H9 (cell line): ENCODE results near the gene APRT. TPM values are rescaled to one million over a fixed set of nuclear protein-coding genes. Genes with fewer than 3 reads are reported as not detected.

Experiments used
- DNase-seq: peaks from one replicate; pipeline ENCODE4 v3.0.0-alpha.2; 2017
- H2AFZ ChIP-seq: one replicate; pipeline ENCODE4 v1.6.1; 2013; ENCODE audit warnings: mild to moderate bottlenecking, low read length, control low read depth, moderate library complexity
- H2AK5ac ChIP-seq: 2 replicates; pipeline ENCODE4 v1.6.1; 2013; ENCODE audit warnings: low read length, control low read depth, mixed read lengths; ENCODE audit not compliant: insufficient read length
- H2BK120ac ChIP-seq: one replicate; pipeline ENCODE4 v1.6.1; 2013; ENCODE audit warnings: low read depth, mild to moderate bottlenecking, low read length, control low read depth, inconsistent platforms; ENCODE audit not compliant: poor library complexity, severe bottlenecking
- H2BK12ac ChIP-seq: 2 replicates; pipeline ENCODE4 v1.6.1; 2013; ENCODE audit warnings: low read length, control low read depth, mixed read lengths, low read depth; ENCODE audit not compliant: insufficient read length
- H2BK15ac ChIP-seq: 2 replicates; pipeline ENCODE4 v1.6.1; 2013; ENCODE audit warnings: low read depth, low read length, control low read depth
- H2BK20ac ChIP-seq: one replicate; pipeline ENCODE4 v1.6.1; 2013; ENCODE audit warnings: low read depth, mild to moderate bottlenecking, low read length, control low read depth, inconsistent platforms; ENCODE audit not compliant: poor library complexity, severe bottlenecking
- H2BK5ac ChIP-seq: 2 replicates; pipeline ENCODE4 v1.6.1; 2013; ENCODE audit warnings: low read length, control low read depth, mixed read lengths; ENCODE audit not compliant: insufficient read length
- H3K14ac ChIP-seq: 2 replicates; pipeline ENCODE4 v1.6.1; 2013; ENCODE audit warnings: low read length, control low read depth; ENCODE audit not compliant: insufficient read depth
- H3K18ac ChIP-seq: 2 replicates; pipeline ENCODE4 v1.6.1; 2013; ENCODE audit warnings: low read depth, mild to moderate bottlenecking, mixed read lengths, low read length, control low read depth; ENCODE audit not compliant: insufficient read length
- H3K23ac ChIP-seq: 2 replicates; pipeline ENCODE4 v1.6.1; 2013; ENCODE audit warnings: low read length, control low read depth, mixed read lengths, low read depth; ENCODE audit not compliant: insufficient read length
- H3K23me2 ChIP-seq: 2 replicates; pipeline ENCODE4 v1.6.1; 2013; ENCODE audit warnings: low read depth, mild to moderate bottlenecking, mixed read lengths, low read length, control low read depth; ENCODE audit not compliant: insufficient read length, poor library complexity, severe bottlenecking
- H3K27ac ChIP-seq: 2 replicates; pipeline ENCODE4 v1.5.1; 2013; ENCODE audit warnings: low read length, control low read depth, mixed read lengths, low read depth; ENCODE audit not compliant: insufficient read length
- H3K27me3 ChIP-seq: 2 replicates; pipeline ENCODE4 v1.6.1; 2013; ENCODE audit warnings: low read length, control low read depth, inconsistent platforms; ENCODE audit not compliant: insufficient read depth
- H3K4ac ChIP-seq: 2 replicates; pipeline ENCODE4 v1.6.1; 2013; ENCODE audit warnings: low read depth, mild to moderate bottlenecking, control low read depth, inconsistent platforms, low read length, moderate library complexity
- H3K4me1 ChIP-seq: 2 replicates; pipeline ENCODE4 v1.6.1; 2013; ENCODE audit warnings: low read length, control low read depth, inconsistent platforms; ENCODE audit not compliant: insufficient read depth
- H3K4me2 ChIP-seq: 2 replicates; pipeline ENCODE4 v1.6.1; 2013; ENCODE audit warnings: low read length, control low read depth, mixed read lengths; ENCODE audit not compliant: insufficient read length, insufficient read depth
- H3K56ac ChIP-seq: 2 replicates; pipeline ENCODE4 v1.6.1; 2013; ENCODE audit warnings: low read depth, mild to moderate bottlenecking, mixed read lengths, low read length, control low read depth; ENCODE audit not compliant: insufficient read length
- H3K79me1 ChIP-seq: 2 replicates; pipeline ENCODE4 v1.6.1; 2013; ENCODE audit warnings: low read depth, mild to moderate bottlenecking, moderate library complexity, low read length, control low read depth, inconsistent platforms; ENCODE audit not compliant: insufficient read depth, poor library complexity, severe bottlenecking
- H3K79me2 ChIP-seq: 2 replicates; pipeline ENCODE4 v1.6.1; 2013; ENCODE audit warnings: low read length, control low read depth, inconsistent platforms; ENCODE audit not compliant: insufficient read depth
- H3K9ac ChIP-seq: 2 replicates; pipeline ENCODE4 v1.6.1; 2013; ENCODE audit warnings: low read length, control low read depth, mixed read lengths; ENCODE audit not compliant: insufficient read length; ENCODE audit errors: extremely low read depth
- H3K9me3 ChIP-seq: one replicate; pipeline ENCODE4 v1.6.1; 2013; ENCODE audit warnings: low read depth, low read length, inconsistent platforms; ENCODE audit not compliant: control insufficient read depth
- H3T11ph ChIP-seq: one replicate; pipeline ENCODE4 v1.6.1; 2013; ENCODE audit warnings: mild to moderate bottlenecking, low read length, control low read depth, inconsistent platforms
- H4K20me1 ChIP-seq: one replicate; pipeline ENCODE4 v1.6.1; 2013; ENCODE audit not compliant: control insufficient read depth, insufficient read length, insufficient read depth
- H4K5ac ChIP-seq: 2 replicates; pipeline ENCODE4 v1.6.1; 2013; ENCODE audit warnings: low read depth, mild to moderate bottlenecking, mixed read lengths, low read length, control low read depth; ENCODE audit not compliant: insufficient read length
- H4K8ac ChIP-seq: replicated peaks from 2 replicates; pipeline ENCODE4 v1.6.1; 2013; ENCODE audit warnings: low read length, control low read depth, mixed read lengths, low read depth; ENCODE audit not compliant: insufficient read length
- H4K91ac ChIP-seq: 2 replicates; pipeline ENCODE4 v1.6.1; 2013; ENCODE audit warnings: low read depth, mild to moderate bottlenecking, moderate library complexity, mixed read lengths, low read length, control low read depth; ENCODE audit not compliant: insufficient read length
- H3K27ac Mint-ChIP-seq, 3 experiments: 2 replicates in 2 of 3; 3 replicates in 1 of 3; pipeline ENCODE4 v1.8.0; 2020 to 2021; ENCODE audit warnings: mixed read lengths in 3 of 3, mild to moderate bottlenecking in 1 of 3, moderate library complexity in 1 of 3
- H3K27me3 Mint-ChIP-seq: 2 replicates; pipeline ENCODE4 v1.8.0; 2021; ENCODE audit warnings: low read depth, mild to moderate bottlenecking, moderate library complexity, mixed read lengths
- H3K36me3 Mint-ChIP-seq, 3 experiments: 2 replicates in 2 of 3; 3 replicates in 1 of 3; pipeline ENCODE4 v1.8.0; 2020 to 2021; ENCODE audit warnings: low read depth in 3 of 3, mixed read lengths in 3 of 3; ENCODE audit not compliant: insufficient read depth in 1 of 3
- H3K4me1 Mint-ChIP-seq, 2 experiments: 2 replicates each; pipeline ENCODE4 v1.8.0; 2020; ENCODE audit warnings: mixed read lengths in 2 of 2
- H3K4me3 Mint-ChIP-seq, 2 experiments: 2 replicates in 1 of 2; 3 replicates in 1 of 2; pipeline ENCODE4 v1.8.0; 2020 to 2021; ENCODE audit warnings: mild to moderate bottlenecking in 2 of 2, mixed read lengths in 2 of 2, moderate library complexity in 1 of 2
- H3K9me3 Mint-ChIP-seq, 2 experiments: 2 replicates in 1 of 2; 3 replicates in 1 of 2; pipeline ENCODE4 v1.8.0; 2020; ENCODE audit warnings: mild to moderate bottlenecking in 2 of 2, mixed read lengths in 2 of 2, moderate library complexity in 1 of 2
- WGBS: extraction: QIAGEN DNeasy Blood & Tissue Kit; methylation state at CpG from one replicate; pipeline ENCODE4 v1.1.7; 2013; ENCODE audit warnings: missing lambda C conversion rate, low lambda C conversion rate, mixed read lengths; ENCODE audit not compliant: insufficient read length; ENCODE audit errors: extremely low coverage; 5-methylcytosine and 5-hydroxymethylcytosine counted together
- total RNA-seq: library from RNA; stranded (reverse); gene quantifications from 2 replicates; pipeline ENCODE4 v1.2.1, GENCODE V29; 2021
- TF ChIP-seq, protein P1 (sequence below): fragments of 200-600 bp; sonication (generic); conservative IDR thresholded peaks from 3 replicates; pipeline ENCODE4 v1.8.0; 2021; ENCODE audit warnings: antibody characterized with exemption, mild to moderate bottlenecking

The APRT gene
- total RNA-seq, 1 experiment from 2014 or later: 246 TPM

GRCh38 chr16:88834670-88835069 lies 22.9 kb upstream of the APRT start:
- TF ChIP-seq, protein P1, sequence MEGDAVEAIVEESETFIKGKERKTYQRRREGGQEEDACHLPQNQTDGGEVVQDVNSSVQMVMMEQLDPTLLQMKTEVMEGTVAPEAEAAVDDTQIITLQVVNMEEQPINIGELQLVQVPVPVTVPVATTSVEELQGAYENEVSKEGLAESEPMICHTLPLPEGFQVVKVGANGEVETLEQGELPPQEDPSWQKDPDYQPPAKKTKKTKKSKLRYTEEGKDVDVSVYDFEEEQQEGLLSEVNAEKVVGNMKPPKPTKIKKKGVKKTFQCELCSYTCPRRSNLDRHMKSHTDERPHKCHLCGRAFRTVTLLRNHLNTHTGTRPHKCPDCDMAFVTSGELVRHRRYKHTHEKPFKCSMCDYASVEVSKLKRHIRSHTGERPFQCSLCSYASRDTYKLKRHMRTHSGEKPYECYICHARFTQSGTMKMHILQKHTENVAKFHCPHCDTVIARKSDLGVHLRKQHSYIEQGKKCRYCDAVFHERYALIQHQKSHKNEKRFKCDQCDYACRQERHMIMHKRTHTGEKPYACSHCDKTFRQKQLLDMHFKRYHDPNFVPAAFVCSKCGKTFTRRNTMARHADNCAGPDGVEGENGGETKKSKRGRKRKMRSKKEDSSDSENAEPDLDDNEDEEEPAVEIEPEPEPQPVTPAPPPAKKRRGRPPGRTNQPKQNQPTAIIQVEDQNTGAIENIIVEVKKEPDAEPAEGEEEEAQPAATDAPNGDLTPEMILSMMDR: no peak
- DNase-seq: no peak
- Histone ChIP-seq H4K20me1 (no peaks in the 10 kb centered on the region), H2BK20ac (no peak overlapping the region), H2BK5ac (no peak overlapping the region), H3K23me2 (no peaks in the 10 kb centered on the region), H3K4me2 (no peak overlapping the region), H3K14ac (no peak overlapping the region), H4K91ac (no peak overlapping the region), H3K23ac (no peak overlapping the region), H3T11ph (no peak overlapping the region), H3K27ac (no peak overlapping the region), H3K4ac (no peak overlapping the region), H3K56ac (no peak overlapping the region), H4K5ac (no peak overlapping the region), H2BK12ac (no peak overlapping the region), H3K18ac (no peak overlapping the region), H2AFZ (no peak overlapping the region), H3K27me3 (no peaks in the 10 kb centered on the region), H3K79me1 (no peaks in the 10 kb centered on the region), H2BK120ac (no peak overlapping the region), H3K79me2 (no peaks in the 10 kb centered on the region), H4K8ac (no peak overlapping the region), H3K9me3 (no peaks in the 10 kb centered on the region), H3K9ac (no peak overlapping the region), H2AK5ac (no peak overlapping the region), H2BK15ac (no peak overlapping the region), H3K4me1 (no peaks in the 10 kb centered on the region)
- peaks cover 0 to 11% (median 8%) of the 10 kb centered on the region in 3 experiments; a peak in 5 of 7 replicates for H3K36me3 Mint-ChIP-seq
- no peak overlapping the region for H3K4me3 Mint-ChIP-seq
- WGBS: no CpG with 5 or more reads among the region's 13 CpGs
- peak overlapping the region in 1 of 3 experiments; percentile 18; a peak in 3 of 7 replicates for H3K27ac Mint-ChIP-seq
- H3K27me3 Mint-ChIP-seq: no peaks in the 10 kb centered on the region
- no peaks in the 10 kb centered on the region for H3K9me3 Mint-ChIP-seq
- H3K4me1 Mint-ChIP-seq: no peaks in the 10 kb centered on the region
